RWPE1 (cell line): Measurements from ENCODE around the gene UBE3D.
"Not testable (repeated sequence)": the region's sequence is repeated elsewhere in the genome, so short reads cannot be mapped to it uniquely, and the experiment has no call there.

Source experiments
- CTCF ChIA-PET: fragments of 350-600 bp; sonication (Branson Sonifier 250); formaldehyde crosslinking; extraction: SDS; loops from one replicate; lab custom pipeline; 2021; lab: Yijun Ruan, JAX
- POLR2A ChIA-PET: fragments of 400-600 bp; formaldehyde crosslinking; extraction: SDS; loops from one replicate; lab custom pipeline; 2020; ENCODE audit warnings: antibody characterized with exemption; ENCODE audit not compliant: low non-redundant PET; lab: Yijun Ruan, JAX
- DNase-seq: peaks from one replicate; pipeline ENCODE4 v3.0.0; 2012; ENCODE audit warnings: low spot score
- H3K27ac ChIP-seq: fragments of 450-650 bp; 2 replicates; pipeline ENCODE4 v1.5.1; 2017
- TF ChIP-seq, protein P1 (sequence below): fragments of 450-650 bp; conservative IDR thresholded peaks from 2 replicates; pipeline ENCODE4 v1.5.1; 2017; ENCODE audit warnings: low read depth, mild to moderate bottlenecking

The UBE3D gene

DNA sequence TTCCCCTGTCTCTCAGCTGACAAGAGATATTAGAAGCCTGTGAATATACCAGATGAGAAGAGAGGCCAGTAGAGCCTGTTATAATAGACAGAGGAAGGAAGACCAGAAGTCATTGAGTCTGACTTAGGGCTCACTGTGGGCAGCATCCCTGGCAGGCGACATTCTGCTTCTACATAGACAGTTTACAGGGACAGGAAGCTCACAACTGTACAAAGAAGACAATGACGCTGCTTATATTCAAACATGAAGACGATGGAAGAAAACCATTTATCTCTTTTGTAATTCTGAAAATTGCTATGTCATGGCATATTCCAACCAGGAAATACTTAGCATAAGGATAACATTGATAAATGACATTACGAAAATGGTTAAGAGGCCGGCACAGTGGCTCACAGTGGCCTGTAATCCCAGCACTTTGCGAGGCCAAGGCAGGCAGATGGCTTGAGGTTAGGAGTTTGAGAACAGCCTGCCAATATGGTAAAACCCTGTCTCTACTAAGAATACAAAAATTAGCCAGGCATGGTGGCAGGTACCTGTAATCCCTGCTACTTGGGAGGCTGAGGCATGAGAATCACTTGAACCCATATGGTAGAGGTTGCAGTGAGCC, 170.9 kb downstream of the UBE3D start:
- TF ChIP-seq, protein P1, sequence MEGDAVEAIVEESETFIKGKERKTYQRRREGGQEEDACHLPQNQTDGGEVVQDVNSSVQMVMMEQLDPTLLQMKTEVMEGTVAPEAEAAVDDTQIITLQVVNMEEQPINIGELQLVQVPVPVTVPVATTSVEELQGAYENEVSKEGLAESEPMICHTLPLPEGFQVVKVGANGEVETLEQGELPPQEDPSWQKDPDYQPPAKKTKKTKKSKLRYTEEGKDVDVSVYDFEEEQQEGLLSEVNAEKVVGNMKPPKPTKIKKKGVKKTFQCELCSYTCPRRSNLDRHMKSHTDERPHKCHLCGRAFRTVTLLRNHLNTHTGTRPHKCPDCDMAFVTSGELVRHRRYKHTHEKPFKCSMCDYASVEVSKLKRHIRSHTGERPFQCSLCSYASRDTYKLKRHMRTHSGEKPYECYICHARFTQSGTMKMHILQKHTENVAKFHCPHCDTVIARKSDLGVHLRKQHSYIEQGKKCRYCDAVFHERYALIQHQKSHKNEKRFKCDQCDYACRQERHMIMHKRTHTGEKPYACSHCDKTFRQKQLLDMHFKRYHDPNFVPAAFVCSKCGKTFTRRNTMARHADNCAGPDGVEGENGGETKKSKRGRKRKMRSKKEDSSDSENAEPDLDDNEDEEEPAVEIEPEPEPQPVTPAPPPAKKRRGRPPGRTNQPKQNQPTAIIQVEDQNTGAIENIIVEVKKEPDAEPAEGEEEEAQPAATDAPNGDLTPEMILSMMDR: no peak
- H3K27ac ChIP-seq: no peak overlapping the region
- DNase-seq: no peak
- ChIA-PET POLR2A (no interaction called here), CTCF (interaction anchor here (0.7 kb wide), 1 partner anchor 11 kb away, joined by 3 read pairs; no protein-coding TSS in a partner anchor)

DNA sequence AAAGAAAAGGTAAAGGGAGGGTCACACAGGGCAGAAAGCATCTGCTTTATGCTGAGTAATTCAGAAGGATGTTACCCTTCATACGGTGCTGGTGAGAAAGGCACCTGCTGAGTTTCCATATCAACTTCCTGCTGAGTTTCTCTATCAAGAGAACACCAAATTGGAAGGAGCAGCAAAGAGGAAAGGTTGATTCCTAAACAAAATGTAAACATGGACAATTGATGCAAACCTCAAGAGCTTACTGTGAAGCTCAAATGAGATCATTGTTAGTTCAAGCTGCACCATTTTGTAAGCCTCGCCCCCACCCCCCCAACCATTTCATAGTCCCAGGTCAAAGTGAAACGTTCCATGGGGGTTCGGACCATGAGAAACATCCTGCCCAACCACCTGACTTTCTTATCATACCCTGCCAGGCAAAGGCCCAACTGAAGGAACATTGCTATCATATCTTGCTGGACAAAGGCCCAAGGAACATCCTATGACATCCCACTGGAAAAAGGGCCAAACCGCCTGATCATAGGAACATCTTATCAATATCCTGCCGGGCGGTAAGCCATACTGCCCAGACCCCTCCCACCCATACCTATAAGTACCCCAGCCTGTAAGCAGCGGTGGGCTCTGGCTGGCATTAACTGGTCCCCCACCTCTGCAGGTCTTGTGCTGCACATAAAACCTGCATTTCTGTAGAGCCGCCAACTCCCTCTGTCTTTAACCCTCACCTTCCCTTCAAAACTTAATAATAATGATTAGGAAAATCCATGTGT, 171.6 kb downstream of the UBE3D start:
- no peak for DNase-seq
- TF ChIP-seq, protein P1: no peak
- CTCF ChIA-PET: no interaction called here
- H3K27ac ChIP-seq: no peak overlapping the region
- POLR2A ChIA-PET: no interaction called here

DNA sequence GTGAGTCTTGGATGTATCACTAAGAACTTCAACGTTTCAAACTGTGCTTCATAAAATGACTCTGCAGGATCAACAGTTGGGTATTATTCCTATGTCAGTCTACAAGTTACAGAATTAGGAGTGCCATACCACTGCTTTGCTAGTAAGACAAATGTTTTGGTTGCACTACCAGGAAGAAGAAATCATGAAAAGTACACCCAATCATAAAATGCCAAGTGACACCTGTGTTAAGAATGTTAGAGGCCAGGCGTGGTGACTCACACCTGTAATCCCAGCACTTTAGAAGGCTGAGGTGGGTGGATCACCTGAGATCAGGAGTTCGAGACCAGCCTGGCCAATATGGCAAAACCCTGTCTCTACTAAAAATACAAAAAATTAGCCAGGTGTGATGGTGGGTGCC, 174.1 kb downstream of the UBE3D start:
- POLR2A ChIA-PET, H3K27ac ChIP-seq: not testable (repeated sequence)
- CTCF ChIA-PET: interaction anchor here (0.6 kb wide), 1 partner anchor 489 kb away, joined by 3 read pairs; no protein-coding TSS in a partner anchor
- DNase-seq: peak; percentile 9

DNA sequence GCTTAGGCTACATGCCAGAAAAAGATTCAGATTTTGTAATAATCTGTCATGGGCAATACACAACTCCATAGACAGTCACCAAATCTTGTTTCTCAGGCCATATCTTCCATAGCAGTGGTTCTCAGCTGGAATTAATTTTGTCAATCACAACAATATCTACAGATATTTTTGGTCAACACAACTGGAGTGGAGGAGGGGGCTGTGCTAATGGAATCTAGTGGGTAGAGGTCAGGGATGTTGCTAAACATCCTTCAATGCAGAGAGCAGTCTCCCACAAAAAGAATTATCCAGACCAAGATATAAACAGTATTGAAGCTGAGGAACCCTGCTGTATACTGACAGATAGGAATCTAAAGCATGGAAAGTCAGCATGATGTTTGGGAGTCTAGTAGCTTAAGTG, 174.6 kb downstream of the UBE3D start:
- DNase-seq: no peak
- ChIA-PET CTCF (interaction anchor here (0.6 kb wide), 1 partner anchor 488 kb away, joined by 3 read pairs; no protein-coding TSS in a partner anchor), POLR2A (no interaction called here)
- no peak overlapping the region for H3K27ac ChIP-seq
- TF ChIP-seq, protein P1: no peak

DNA sequence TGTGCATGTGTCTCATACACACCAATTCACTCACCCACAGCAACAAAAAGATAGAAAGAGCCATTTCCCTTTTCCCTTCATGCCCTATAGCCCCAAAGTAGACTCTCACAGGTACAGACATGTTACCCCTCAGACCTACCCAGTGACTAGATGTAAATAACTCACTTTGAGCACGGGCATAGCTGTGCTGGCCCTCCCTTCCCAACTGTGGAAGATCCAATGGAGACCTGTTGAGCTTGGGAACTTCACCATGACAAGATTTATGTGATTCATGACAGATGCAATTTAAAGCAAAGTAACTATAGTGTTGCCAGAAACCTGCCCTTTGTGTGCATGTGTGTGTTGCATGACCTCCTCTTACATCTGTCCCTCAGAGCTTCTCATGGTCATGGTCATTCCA, 175.4 kb downstream of the UBE3D start:
- TF ChIP-seq, protein P1: no peak
- CTCF ChIA-PET: interaction anchor here (0.6 kb wide), 1 partner anchor 492 kb away, joined by 3 read pairs; no protein-coding TSS in a partner anchor
- no peak overlapping the region for H3K27ac ChIP-seq
- DNase-seq: no peak
- POLR2A ChIA-PET: no interaction called here

DNA sequence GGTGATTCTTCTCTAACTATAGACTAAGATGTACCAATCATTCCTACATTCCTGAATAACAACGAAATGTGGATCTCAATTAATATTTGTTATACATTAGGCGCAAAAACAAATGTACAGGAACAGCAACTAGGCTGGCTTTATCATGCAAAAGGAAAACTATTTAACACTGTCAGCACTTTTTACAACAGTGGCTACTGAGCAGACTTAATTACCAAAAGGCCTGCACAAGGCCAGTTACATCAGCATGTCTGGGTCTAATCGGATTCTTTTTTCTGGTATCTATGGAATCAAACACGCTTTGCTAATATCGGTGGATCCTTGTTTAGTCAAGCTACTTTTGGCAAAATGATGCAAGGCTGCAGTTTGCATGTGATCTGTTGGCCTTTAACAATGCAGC, 176.5 kb downstream of the UBE3D start:
- DNase-seq: no peak
- H3K27ac ChIP-seq: no peak overlapping the region
- TF ChIP-seq, protein P1: no peak
- ChIA-PET POLR2A (no interaction called here), CTCF (no interaction called here)
